ENCODE measurements around the gene MLF2. TPM values are rescaled to one million over a fixed set of nuclear protein-coding genes. Genes with fewer than 3 reads are reported as not detected.

The MLF2 gene, protein sequence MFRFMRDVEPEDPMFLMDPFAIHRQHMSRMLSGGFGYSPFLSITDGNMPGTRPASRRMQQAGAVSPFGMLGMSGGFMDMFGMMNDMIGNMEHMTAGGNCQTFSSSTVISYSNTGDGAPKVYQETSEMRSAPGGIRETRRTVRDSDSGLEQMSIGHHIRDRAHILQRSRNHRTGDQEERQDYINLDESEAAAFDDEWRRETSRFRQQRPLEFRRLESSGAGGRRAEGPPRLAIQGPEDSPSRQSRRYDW
- 100 to 1,000 TPM; 104 to 185 (median 134) TPM for total RNA-seq
- long read RNA-seq, transcript MLF2-201 (9 exons, 1,969 nt) = major isoform, 15 of 17 reads
- long read RNA-seq, partial matches to known transcripts = 2 of 17 reads
- long read RNA-seq, other reads (novel, unspliced or antisense) = 0 of 17 reads

- ATAC-seq = peak; percentile 87 to 94 (median 88)
- Histone ChIP-seq H3K4me1 (peaks cover 0 to 21% (median 5%) of the 10 kb centered on the region in 4 donors), H3K36me3 (peaks cover 0 to 38% (median 23%) of the 10 kb centered on the region in 4 donors), H3K9me3 (no peaks in the 10 kb centered on the region), H3K4me3 (peak within 1 kb of the TSS; percentile 85 to 98 (median 97)), H3K27ac (peak within 1 kb of the TSS; percentile 87 to 99 (median 93)), H3K27me3 (no peaks in the 10 kb centered on the region)
- TF ChIP-seq POLR2A (IDR thresholded peaks at IDR 0.05) = peak; percentile 95
- TF ChIP-seq, protein P1, sequence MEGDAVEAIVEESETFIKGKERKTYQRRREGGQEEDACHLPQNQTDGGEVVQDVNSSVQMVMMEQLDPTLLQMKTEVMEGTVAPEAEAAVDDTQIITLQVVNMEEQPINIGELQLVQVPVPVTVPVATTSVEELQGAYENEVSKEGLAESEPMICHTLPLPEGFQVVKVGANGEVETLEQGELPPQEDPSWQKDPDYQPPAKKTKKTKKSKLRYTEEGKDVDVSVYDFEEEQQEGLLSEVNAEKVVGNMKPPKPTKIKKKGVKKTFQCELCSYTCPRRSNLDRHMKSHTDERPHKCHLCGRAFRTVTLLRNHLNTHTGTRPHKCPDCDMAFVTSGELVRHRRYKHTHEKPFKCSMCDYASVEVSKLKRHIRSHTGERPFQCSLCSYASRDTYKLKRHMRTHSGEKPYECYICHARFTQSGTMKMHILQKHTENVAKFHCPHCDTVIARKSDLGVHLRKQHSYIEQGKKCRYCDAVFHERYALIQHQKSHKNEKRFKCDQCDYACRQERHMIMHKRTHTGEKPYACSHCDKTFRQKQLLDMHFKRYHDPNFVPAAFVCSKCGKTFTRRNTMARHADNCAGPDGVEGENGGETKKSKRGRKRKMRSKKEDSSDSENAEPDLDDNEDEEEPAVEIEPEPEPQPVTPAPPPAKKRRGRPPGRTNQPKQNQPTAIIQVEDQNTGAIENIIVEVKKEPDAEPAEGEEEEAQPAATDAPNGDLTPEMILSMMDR (IDR thresholded peaks at IDR 0.05) = peak in 3 of 4 donors; percentile 94 to 99 (median 98)
- WGBS (ENCODE audit: insufficient coverage, low coverage, low lambda C conversion rate, missing lambda C conversion rate) = 0% methylated on average over 37 of the region's 62 CpGs
- DNase-seq = peak; percentile 99
- intact Hi-C loops (cut with DNase I) = no loop called here
These were observed at the start of gene MLF2 for GRCh38 chr12:6752921-6753771. MLF2 (minus strand) TSS chr12:6753141; CDS start chr12:6752334, 807 bp downstream.

GRCh38 chr12:6799147-6799546, 46.2 kb upstream of the MLF2 start:
- TF ChIP-seq POLR2A (IDR thresholded peaks at IDR 0.05) = no peak
- TF ChIP-seq, protein P1 (IDR thresholded peaks at IDR 0.05) = no peak
- ATAC-seq (no peak), DNase-seq (no peak)
- no peaks in the 10 kb centered on the region for H3K4me1 ChIP-seq
- H3K9me3 ChIP-seq = no peaks in the 10 kb centered on the region
- WGBS (ENCODE audit: insufficient coverage, low coverage, low lambda C conversion rate, missing lambda C conversion rate) = 70% methylated on average over 4 of the region's 5 CpGs
- no peaks in the 10 kb centered on the region for H3K27me3 ChIP-seq
- intact Hi-C loops (cut with DNase I) = no loop called here
- H3K36me3 ChIP-seq = no peaks in the 10 kb centered on the region
- H3K4me3 ChIP-seq = no peak overlapping the region
- H3K27ac ChIP-seq = no peak overlapping the region

DNA sequence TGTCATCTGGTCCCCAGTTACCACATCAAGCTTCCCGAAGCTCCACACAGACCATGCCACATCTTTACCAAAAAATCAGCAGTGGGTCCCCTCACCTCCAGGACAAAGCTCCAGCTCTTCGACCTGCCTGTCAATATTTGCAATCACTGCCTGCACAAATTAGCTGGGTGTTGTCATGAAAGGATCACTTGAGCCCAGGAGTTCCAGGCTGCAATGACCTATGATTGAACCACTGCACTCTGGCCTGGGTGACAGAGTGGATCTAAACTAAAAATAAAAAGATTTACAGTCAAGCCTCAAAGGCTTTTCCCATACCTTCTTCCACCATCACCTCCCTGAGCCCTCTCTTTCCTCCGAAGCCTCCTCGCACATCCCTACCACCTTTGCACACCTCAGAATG, 43.6 kb upstream of the MLF2 start:
- ATAC-seq (peak in 1 of 4 donors; percentile 35), DNase-seq (no peak)
- WGBS (ENCODE audit: insufficient coverage, low coverage, low lambda C conversion rate, missing lambda C conversion rate) = 70% methylated on average over 4 of the region's 4 CpGs
- Histone ChIP-seq H3K27me3 (no peaks in the 10 kb centered on the region), H3K27ac (no peak overlapping the region), H3K4me1 (no peaks in the 10 kb centered on the region), H3K36me3 (no peaks in the 10 kb centered on the region), H3K4me3 (no peak overlapping the region), H3K9me3 (no peaks in the 10 kb centered on the region)
- TF ChIP-seq, protein P1 (IDR thresholded peaks at IDR 0.05) = no peak
- no peak for TF ChIP-seq POLR2A (IDR thresholded peaks at IDR 0.05)
- intact Hi-C loops (cut with DNase I) = no loop called here

DNA sequence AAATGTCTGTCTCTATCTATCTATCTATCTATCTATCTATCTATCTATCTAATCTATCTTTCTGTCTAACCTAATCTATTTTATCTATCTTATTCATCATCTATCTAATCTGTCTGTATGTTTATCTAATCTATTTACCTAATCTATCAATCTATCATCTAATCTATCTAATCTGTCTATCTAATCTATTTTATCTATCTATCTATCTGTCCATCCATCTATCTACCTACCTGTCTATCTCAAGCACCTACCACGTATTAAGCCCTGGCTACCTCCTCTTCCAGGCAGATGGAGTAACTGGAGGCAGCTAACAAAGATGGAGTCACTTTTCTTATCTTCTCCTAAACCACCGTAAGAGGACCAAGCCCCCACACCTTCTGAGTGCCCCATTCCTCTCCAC, 42.1 kb upstream of the MLF2 start:
- intact Hi-C loops (cut with DNase I) = no loop called here
- TF ChIP-seq, protein P1 (IDR thresholded peaks at IDR 0.05) = no peak
- TF ChIP-seq POLR2A (IDR thresholded peaks at IDR 0.05) = no peak
- ATAC-seq = no peak
- H3K27ac ChIP-seq = no peak overlapping the region
- H3K9me3 ChIP-seq = no peaks in the 10 kb centered on the region
- DNase-seq = no peak
- H3K4me1 ChIP-seq = no peaks in the 10 kb centered on the region
- 84% methylated on average over 2 of the region's 2 CpGs for WGBS (ENCODE audit: insufficient coverage, low coverage, low lambda C conversion rate, missing lambda C conversion rate)
- no peaks in the 10 kb centered on the region for H3K27me3 ChIP-seq
- no peak overlapping the region for H3K4me3 ChIP-seq
- H3K36me3 ChIP-seq = no peaks in the 10 kb centered on the region
